Measurements from ENCODE around the gene ARR3. TPM values are rescaled to one million over a fixed set of nuclear protein-coding genes. Genes with fewer than 3 reads are reported as not detected.

Gene ARR3
- total and polyA plus RNA-seq, 7 donors: not detected

DNA sequence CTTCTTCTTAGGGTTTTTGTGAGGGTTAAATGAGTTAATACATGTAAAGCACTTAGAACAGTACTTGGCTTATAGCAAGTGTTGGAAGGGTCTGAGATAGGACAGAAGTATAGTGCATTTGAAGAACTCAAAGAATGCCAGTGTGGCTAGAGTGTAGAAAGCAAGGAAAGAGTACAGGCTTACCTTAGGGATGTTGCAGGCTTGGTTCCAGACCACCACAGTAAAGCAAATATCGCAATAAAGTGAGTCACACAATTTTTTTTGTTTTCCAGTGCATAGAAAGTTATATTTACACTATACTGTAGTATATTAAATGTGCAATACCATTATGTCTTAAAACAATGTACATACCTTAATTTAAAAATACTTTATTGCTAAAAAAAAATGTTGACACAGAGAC lies 63.0 kb downstream of the ARR3 start:
- no peaks in the 10 kb centered on the region for H3K9me3 ChIP-seq
- 65 to 95% (median 94%) methylated on average over 1 of the region's 1 CpG for WGBS, 3 donors
- H3K4me3 ChIP-seq: no peak overlapping the region
- intact Hi-C loops (cut with DNase I): no loop called here
- no peak for ATAC-seq
- TF ChIP-seq, protein P1, sequence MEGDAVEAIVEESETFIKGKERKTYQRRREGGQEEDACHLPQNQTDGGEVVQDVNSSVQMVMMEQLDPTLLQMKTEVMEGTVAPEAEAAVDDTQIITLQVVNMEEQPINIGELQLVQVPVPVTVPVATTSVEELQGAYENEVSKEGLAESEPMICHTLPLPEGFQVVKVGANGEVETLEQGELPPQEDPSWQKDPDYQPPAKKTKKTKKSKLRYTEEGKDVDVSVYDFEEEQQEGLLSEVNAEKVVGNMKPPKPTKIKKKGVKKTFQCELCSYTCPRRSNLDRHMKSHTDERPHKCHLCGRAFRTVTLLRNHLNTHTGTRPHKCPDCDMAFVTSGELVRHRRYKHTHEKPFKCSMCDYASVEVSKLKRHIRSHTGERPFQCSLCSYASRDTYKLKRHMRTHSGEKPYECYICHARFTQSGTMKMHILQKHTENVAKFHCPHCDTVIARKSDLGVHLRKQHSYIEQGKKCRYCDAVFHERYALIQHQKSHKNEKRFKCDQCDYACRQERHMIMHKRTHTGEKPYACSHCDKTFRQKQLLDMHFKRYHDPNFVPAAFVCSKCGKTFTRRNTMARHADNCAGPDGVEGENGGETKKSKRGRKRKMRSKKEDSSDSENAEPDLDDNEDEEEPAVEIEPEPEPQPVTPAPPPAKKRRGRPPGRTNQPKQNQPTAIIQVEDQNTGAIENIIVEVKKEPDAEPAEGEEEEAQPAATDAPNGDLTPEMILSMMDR (IDR thresholded peaks at IDR 0.05): no peak
- no peaks in the 10 kb centered on the region for H3K4me1 ChIP-seq
- no peak for DNase-seq
- no peak overlapping the region for H3K27ac ChIP-seq
- no peaks in the 10 kb centered on the region for H3K36me3 ChIP-seq (ENCODE audit: insufficient read depth in 1 of 2, low read depth in 1 of 2)
- peaks cover 0 to 9% (median 0%) of the 10 kb centered on the region in 3 donors for H3K27me3 ChIP-seq (ENCODE audit: insufficient read depth in 3 of 3, low read length in 2 of 3)

Other genes with a start within 250 kb of the ARR3 start
- not detected for gene AWAT2, start 218.4 kb upstream of the ARR3 start, total RNA-seq
- not detected for gene AWAT2, start 218.4 kb upstream of the ARR3 start, polyA plus RNA-seq
- not detected for gene OTUD6A, start 205.9 kb upstream of the ARR3 start, total RNA-seq
- not detected for gene OTUD6A, start 205.9 kb upstream of the ARR3 start, polyA plus RNA-seq
- 10 to 100 TPM; 45.0 to 60.6 (median 59.3) TPM for gene IGBP1, start 134.9 kb upstream of the ARR3 start, total RNA-seq
- gene IGBP1, start 134.9 kb upstream of the ARR3 start, polyA plus RNA-seq: 10 to 100 TPM; 73.9 to 81.5 (median 79.0) TPM
- gene DGAT2L6, start 90.9 kb upstream of the ARR3 start, total RNA-seq: not detected
- gene DGAT2L6, start 90.9 kb upstream of the ARR3 start, polyA plus RNA-seq: not detected
- gene AWAT1, start 33.7 kb upstream of the ARR3 start, total RNA-seq: not detected
- gene AWAT1, start 33.7 kb upstream of the ARR3 start, polyA plus RNA-seq: not detected
- under 1 TPM in 2 of 4 donors, not detected in 2; 0.17 to 0.18 TPM for gene P2RY4, start 8.1 kb upstream of the ARR3 start, total RNA-seq
- under 1 TPM; 0.05 to 0.08 (median 0.05) TPM for gene P2RY4, start 8.1 kb upstream of the ARR3 start, polyA plus RNA-seq
- gene RAB41, start 13.8 kb downstream of the ARR3 start, total RNA-seq: not detected
- gene RAB41, start 13.8 kb downstream of the ARR3 start, polyA plus RNA-seq: not detected
- gene PDZD11, start 21.6 kb downstream of the ARR3 start, total RNA-seq: 10 to 100 TPM; 18.5 to 26.2 (median 19.7) TPM
- 10 to 100 TPM; 22.0 to 28.7 (median 27.9) TPM for gene PDZD11, start 21.6 kb downstream of the ARR3 start, polyA plus RNA-seq
- gene KIF4A, start 21.8 kb downstream of the ARR3 start, total RNA-seq: under 1 TPM in 3 of 4 donors, not detected in 1; 0.07 to 0.15 (median 0.08) TPM
- under 1 TPM in 2 of 3 donors, not detected in 1; 0.04 TPM for gene KIF4A, start 21.8 kb downstream of the ARR3 start, polyA plus RNA-seq
- gene GDPD2, start 155.0 kb downstream of the ARR3 start, total RNA-seq: not detected
- gene GDPD2, start 155.0 kb downstream of the ARR3 start, polyA plus RNA-seq: under 1 TPM in 1 of 3 donors, not detected in 2; 0.01 TPM
- gene DLG3, start 176.5 kb downstream of the ARR3 start, total RNA-seq: 1 to 10 TPM; 1.2 to 1.6 (median 1.4) TPM
- gene DLG3, start 176.5 kb downstream of the ARR3 start, polyA plus RNA-seq: 1 to 10 TPM in 1 of 3 donors, under 1 TPM in 2; 0.27 to 1.4 (median 0.52) TPM

Data from psoas muscle (tissue), 8 donors.